GM21526 (cell line): ENCODE data around the gene ASAH2.
"Not testable (repeated sequence)": the region's sequence is repeated elsewhere in the genome, so short reads cannot be mapped to it uniquely, and the experiment has no call there.

Source experiments
- ATAC-seq: cut with Tn5 transposase; IDR thresholded peaks from one replicate; pipeline ENCODE4 v1.9.1; 2021; ENCODE audit warnings: moderate library complexity; ENCODE audit not compliant: unreplicated experiment, low FRiP score

ASAH2 gene

GRCh38 chr10:50251394-50251793, at the start of gene ASAH2:
Gene ASAH2 (minus strand): TSS chr10:50251516. CDS start chr10:50248610, 2,906 bp downstream.
- no peak for ATAC-seq

- ATAC-seq, result no peak
Observed at GRCh38 chr10:50299948-50300669, 48.8 kb upstream of the ASAH2 start.

GRCh38 chr10:50295367-50295766, 44.1 kb upstream of the ASAH2 start:
- ATAC-seq, result no peak

- no peak for ATAC-seq
Observed at GRCh38 chr10:50294582-50294981, 43.3 kb upstream of the ASAH2 start.

- no peak for ATAC-seq
Observed at GRCh38 chr10:50293513-50294313, 42.4 kb upstream of the ASAH2 start.

- ATAC-seq, result no peak
Observed at GRCh38 chr10:50291261-50291850, 40.0 kb upstream of the ASAH2 start.

GRCh38 chr10:50289196-50289595, 37.9 kb upstream of the ASAH2 start:
- ATAC-seq, result no peak

- no peak for ATAC-seq
Observed at GRCh38 chr10:50286996-50287803, 35.9 kb upstream of the ASAH2 start.

- ATAC-seq, result no peak
Observed at GRCh38 chr10:50286517-50286916, 35.2 kb upstream of the ASAH2 start.

- no peak for ATAC-seq
Observed at GRCh38 chr10:50281967-50282522, 30.7 kb upstream of the ASAH2 start.

GRCh38 chr10:50281210-50281966, 30.1 kb upstream of the ASAH2 start:
- ATAC-seq, result no peak

- no peak for ATAC-seq
Observed at GRCh38 chr10:50280049-50280841, 28.9 kb upstream of the ASAH2 start.

- no peak for ATAC-seq
Observed at GRCh38 chr10:50279489-50279888, 28.2 kb upstream of the ASAH2 start.

GRCh38 chr10:50275650-50276235, 24.4 kb upstream of the ASAH2 start:
- ATAC-seq, result no peak

GRCh38 chr10:50272531-50272930, 21.2 kb upstream of the ASAH2 start:
- ATAC-seq, result no peak

GRCh38 chr10:50271564-50272250, 20.4 kb upstream of the ASAH2 start:
- ATAC-seq, result no peak

GRCh38 chr10:50267877-50268276, 16.6 kb upstream of the ASAH2 start:
- ATAC-seq, result not testable (repeated sequence)

GRCh38 chr10:50262625-50263024, 11.3 kb upstream of the ASAH2 start:
- not testable (repeated sequence) for ATAC-seq
